HepG2 (cell line): ENCODE results near the gene KIF20A. TPM values are rescaled to one million over a fixed set of nuclear protein-coding genes. Genes with fewer than 3 reads are reported as not detected.
"Not testable (repeated sequence)": the region's sequence is repeated elsewhere in the genome, so short reads cannot be mapped to it uniquely, and the experiment has no call there.

Experiments used
- ATAC-seq: fragments of 200-7000 bp; cut with Tn5 transposase; 3 replicates; pipeline ENCODE4 v1.9.1; 2020; ENCODE audit warnings: mild to moderate bottlenecking, moderate library complexity
- BruUV-seq: library from RNA; stranded (reverse); fragments of 400-500 nt; replicated peaks from 2 replicates; lab custom pipeline; 2021; lab: Mats Ljungman, UMichigan
- CTCF ChIA-PET: fragments of 300-600 bp; formaldehyde crosslinking; extraction: SDS; loops from one replicate; lab custom pipeline; 2021; ENCODE audit warnings: low total read pairs, inconsistent platforms, low intra/inter-chr PET ratio; lab: Yijun Ruan, JAX
- POLR2A ChIA-PET: fragments of 350-600 bp; sonication (Branson Sonifier 250); formaldehyde crosslinking; loops from one replicate; lab custom pipeline; 2020; ENCODE audit warnings: antibody characterized with exemption, inconsistent platforms; lab: Yijun Ruan, JAX
- DNase-seq: peaks from one replicate; pipeline ENCODE4 v3.0.0-alpha.2; 2015; ENCODE audit warnings: low spot score
- FAIRE-seq: peaks from 3 replicates; lab custom pipeline; 2011; peaks lifted over from hg19 to GRCh38; lab: Jason Lieb, UNC
- H2AFZ ChIP-seq: one replicate; pipeline ENCODE4 v1.6.1; 2011; ENCODE audit warnings: low read length, inconsistent platforms
- H3K27ac ChIP-seq: fragments of 300-600 bp; 3 replicates; pipeline ENCODE4 v1.8.0; 2011; ENCODE audit warnings: mixed run types, mild to moderate bottlenecking, mixed read lengths, low read length, inconsistent platforms; ENCODE audit not compliant: insufficient read depth; ENCODE audit errors: extremely low read length
- H3K27me3 ChIP-seq, 2 experiments: fragments of 200-600 bp in 1 of 2; 2 replicates in 1 of 2; 3 replicates in 1 of 2; pipeline versions ENCODE4 v1.6.0 to v1.8.0; 2011; ENCODE audit warnings: low read length in 2 of 2, mild to moderate bottlenecking in 2 of 2, moderate library complexity in 2 of 2, inconsistent platforms in 1 of 2; ENCODE audit not compliant: insufficient read depth in 2 of 2, control insufficient read depth in 1 of 2
- H3K36me3 ChIP-seq, 2 experiments: fragments of 200-600 bp in 1 of 2; replicated peaks in 1 of 2; 2 replicates in 1 of 2; 3 replicates in 1 of 2; pipeline versions ENCODE4 v1.5.1 to v1.8.0; 2011; ENCODE audit warnings: low read length in 2 of 2, inconsistent platforms in 1 of 2; ENCODE audit not compliant: insufficient read depth in 2 of 2, control insufficient read depth in 1 of 2
- H3K4me1 ChIP-seq: 2 replicates; pipeline ENCODE4 v1.5.1; 2012; ENCODE audit warnings: low read length, inconsistent platforms; ENCODE audit not compliant: insufficient read depth
- H3K4me2 ChIP-seq: 2 replicates; pipeline ENCODE4 v1.6.0; 2011; ENCODE audit warnings: low read depth, low read length, inconsistent platforms
- H3K4me3 ChIP-seq, 3 experiments: fragments of 200-600 bp in 1 of 3; sonication (generic), shearing (Covaris generic) in 1 of 3; replicated peaks in 1 of 3; 2 replicates each; pipeline ENCODE4 v1.5.1; 2011 to 2016; ENCODE audit warnings: low read length in 3 of 3, inconsistent platforms in 2 of 3, low read depth in 2 of 3, mild to moderate bottlenecking in 2 of 3, control low read depth in 1 of 3, mixed read lengths in 1 of 3; ENCODE audit not compliant: insufficient read depth in 1 of 3
- H3K79me2 ChIP-seq: one replicate; pipeline ENCODE4 v1.6.1; 2011; ENCODE audit warnings: low read length, inconsistent platforms; ENCODE audit not compliant: insufficient read depth
- H3K9ac ChIP-seq: 2 replicates; pipeline ENCODE4 v1.6.0; 2011; ENCODE audit warnings: mild to moderate bottlenecking, low read depth, low read length, inconsistent platforms; ENCODE audit not compliant: insufficient read depth
- H3K9me3 ChIP-seq: 2 replicates; pipeline ENCODE4 v1.5.1; 2012; ENCODE audit warnings: mild to moderate bottlenecking, low read length
- H4K20me1 ChIP-seq: 2 replicates; pipeline ENCODE4 v1.6.0; 2011; ENCODE audit warnings: inconsistent platforms, mild to moderate bottlenecking, low read length, moderate library complexity; ENCODE audit not compliant: insufficient read depth
- CENPX ChIP-seq: sonication (generic); formaldehyde crosslinking; IDR thresholded peaks from 2 replicates; pipeline ENCODE4 v1.9.0; 2021; ENCODE audit warnings: mild to moderate bottlenecking, missing genetic modification reagents, moderate library complexity
- EHMT2 ChIP-seq: fragments of 200-600 bp; sonication (generic); IDR thresholded peaks from 2 replicates; pipeline ENCODE4 v1.7.0; 2017; ENCODE audit warnings: antibody characterized with exemption, low read depth, low read length, borderline replicate concordance
- NFE2 ChIP-seq: sonication (generic); formaldehyde crosslinking; IDR thresholded peaks from 2 replicates; pipeline ENCODE4 v1.4.0; 2020; ENCODE audit warnings: missing genetic modification reagents
- ZNF746 ChIP-seq: sonication (generic); formaldehyde crosslinking; IDR thresholded peaks from 2 replicates; pipeline ENCODE4 v1.8.0; 2022; ENCODE audit warnings: mild to moderate bottlenecking, missing genetic modification reagents
- ZNF83 ChIP-seq: sonication (generic); formaldehyde crosslinking; IDR thresholded peaks from 2 replicates; pipeline ENCODE4 v1.4.0; 2020; ENCODE audit warnings: missing genetic modification reagents, mild to moderate bottlenecking, borderline replicate concordance
- WGBS: methylation state at CpG from one replicate; pipeline ENCODE4 v1.1.6; 2017; ENCODE audit warnings: low lambda C conversion rate; 5-methylcytosine and 5-hydroxymethylcytosine counted together
- in situ Hi-C: cut with HindIII; loops from 2 replicates; pipeline ENCODE4 v1.10.0; 2017; ENCODE audit warnings: low pct_unique_long_range_greater_than_20kb; ENCODE audit not compliant: extremely low pct_ligation_motif_present
- intact Hi-C: fragments of 100-400 bp; cut with micrococcal nuclease; formaldehyde crosslinking; loops from one replicate; pipeline ENCODE4 v1.10.0; 2022; ENCODE audit not compliant: unreplicated experiment
- polyA plus RNA-seq, 8 experiments: library from polyadenylated mRNA; depleted of rRNA in 3 of 8; stranded (reverse) in 7 of 8; unstranded in 1 of 8; fragments of >200 nt; fragmentation: Illumina TruSeq in 4 of 8; extraction: Trizol in 4 of 8; gene quantifications; 2 replicates each; pipeline versions ENCODE4 v1.2.1 to v1.2.3, GENCODE V29; 2011 to 2016; ENCODE audit warnings: low read depth in 4 of 8, missing spikeins in 1 of 8, mixed read lengths in 1 of 8; ENCODE audit not compliant: insufficient read depth in 1 of 8
- total RNA-seq, 5 experiments: library from RNA; depleted of rRNA; stranded (reverse); fragments of >200 nt; fragmentation: Illumina TruSeq; extraction: Trizol; gene quantifications; 2 replicates each; pipeline ENCODE4 v1.2.3, GENCODE V29; 2016; ENCODE audit warnings: low read depth in 1 of 5

Gene KIF20A
- total and polyA plus RNA-seq, 2 of the 13 experiments (the other 11 are each of a cell fraction or from before 2014, with no cell fraction given) = 17.1 to 66.8 TPM

DNA sequence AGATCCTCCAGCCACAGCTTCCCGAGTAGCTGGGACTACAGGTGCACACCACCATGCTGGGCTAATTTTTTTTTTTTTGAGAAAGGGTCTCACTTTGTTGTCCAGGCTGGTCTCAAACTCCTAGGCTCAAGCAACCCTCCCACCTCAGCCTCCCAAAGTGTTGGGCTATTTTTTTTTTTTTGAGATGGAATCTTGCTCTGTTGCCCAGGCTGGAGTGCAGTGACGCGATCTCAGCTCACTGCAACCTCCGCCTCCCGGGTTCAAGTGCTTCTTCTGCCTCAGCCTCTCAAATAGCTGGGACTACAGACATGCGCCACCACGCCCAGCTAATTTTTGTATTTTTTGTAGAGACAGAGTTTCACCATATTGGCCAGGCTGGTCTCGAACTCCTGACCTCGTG, 22.9 kb upstream of the KIF20A start:
- FAIRE-seq, H4K20me1 ChIP-seq, POLR2A ChIA-PET: not testable (repeated sequence)

DNA sequence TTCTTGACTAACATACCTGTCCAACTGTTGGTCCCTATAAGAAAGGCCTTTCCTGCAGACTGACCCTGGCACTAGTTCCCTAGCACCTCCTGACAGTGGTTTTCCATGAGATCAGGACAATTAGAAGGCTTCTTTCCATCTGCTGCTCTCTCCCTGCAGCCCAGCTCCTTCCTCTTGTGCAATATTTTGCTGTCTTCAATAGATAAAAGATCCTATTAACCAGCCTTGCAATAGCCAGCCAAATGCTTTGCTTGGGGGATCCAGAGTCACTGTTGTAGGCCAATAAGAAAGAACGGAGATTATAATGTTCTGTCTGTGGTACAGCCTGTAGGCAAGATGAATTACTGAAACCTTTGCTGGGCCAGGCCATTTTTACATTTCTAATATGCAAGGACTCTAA, 21.3 kb upstream of the KIF20A start:
- TF ChIP-seq EHMT2 (no peak), CENPX (CRISPR knock-in tag) (no peak), ZNF746 (no peak), NFE2 (no peak), ZNF83 (no peak)
- intact Hi-C loops (no loop called here), in situ Hi-C loops (no loop called here)
- ChIA-PET POLR2A (no interaction called here), CTCF (no interaction called here)
- no peaks in the 10 kb centered on the region; the same call in 1 of the 2 replicates for H4K20me1 ChIP-seq
- H3K4me3 ChIP-seq = no peak overlapping the region
- BruUV-seq = no TSS peak
- H3K4me1 ChIP-seq = no peaks in the 10 kb centered on the region
- WGBS = 82% methylated on average over 1 of the region's 1 CpG
- no peak for ATAC-seq
- H3K36me3 ChIP-seq = peaks cover 25 to 56% of the 10 kb centered on the region in 2 experiments
- no peak overlapping the region for H3K9ac ChIP-seq
- no peak for DNase-seq
- no peak overlapping the region for H2AFZ ChIP-seq
- H3K27ac ChIP-seq = no peak overlapping the region
- H3K27me3 ChIP-seq = no peaks in the 10 kb centered on the region; a peak in 1 of 5 replicates
- H3K9me3 ChIP-seq = no peaks in the 10 kb centered on the region
- no peak for FAIRE-seq
- H3K4me2 ChIP-seq = no peak overlapping the region
- no peaks in the 10 kb centered on the region for H3K79me2 ChIP-seq

More for the DNA sequence above, 22.9 kb upstream of the KIF20A start:
- peaks cover 17 to 42% of the 10 kb centered on the region in 2 experiments for H3K36me3 ChIP-seq
- H3K27me3 ChIP-seq, ATAC-seq, BruUV-seq, H3K9ac ChIP-seq, H2AFZ ChIP-seq, CTCF ChIA-PET, H3K4me2 ChIP-seq, H3K79me2 ChIP-seq, H3K4me3 ChIP-seq, intact Hi-C loops, in situ Hi-C loops, H3K4me1 ChIP-seq, H3K27ac ChIP-seq, DNase-seq, H3K9me3 ChIP-seq: not testable (repeated sequence)
- 96% methylated on average over 9 of the region's 9 CpGs for WGBS
